Measurements from ENCODE around the gene SPINK2. TPM values are rescaled to one million over a fixed set of nuclear protein-coding genes. Genes with fewer than 3 reads are reported as not detected.

The SPINK2 gene
- polyA plus RNA-seq, 1 donor: 0.72 TPM

- no peaks in the 10 kb centered on the region for H3K4me1 ChIP-seq (ENCODE audit: control insufficient read depth, insufficient read depth, low read length)
- no peaks in the 10 kb centered on the region for H3K36me3 ChIP-seq (ENCODE audit: control insufficient read depth, insufficient read depth, low read length)
- no CpG with 5 or more reads among the region's 4 CpGs for WGBS (ENCODE audit: insufficient coverage, low lambda C conversion rate)
Observed at GRCh38 chr4:56844802-56845580, 23.5 kb upstream of the SPINK2 start.

GRCh38 chr4:56843421-56843899 lies 22.0 kb upstream of the SPINK2 start:
- H3K4me1 ChIP-seq (ENCODE audit: control insufficient read depth, insufficient read depth, low read length): no peaks in the 10 kb centered on the region
- no peak overlapping the region for H3K4me3 ChIP-seq (ENCODE audit: low read length)
- no peaks in the 10 kb centered on the region for H3K36me3 ChIP-seq (ENCODE audit: control insufficient read depth, insufficient read depth, low read length)
- H3K27me3 ChIP-seq (ENCODE audit: control insufficient read depth, insufficient read depth, low read length): no peaks in the 10 kb centered on the region
- no peak overlapping the region for H3K27ac ChIP-seq (ENCODE audit: low read length)
- no peak for DNase-seq
- no CpG with 5 or more reads among the region's 13 CpGs for WGBS (ENCODE audit: insufficient coverage, low lambda C conversion rate)
- H3K9me3 ChIP-seq (ENCODE audit: control insufficient read depth, low read depth, low read length): no peaks in the 10 kb centered on the region

More at GRCh38 chr4:56844802-56845580, 23.5 kb upstream of the SPINK2 start:
- Histone ChIP-seq H3K9me3 (ENCODE audit: control insufficient read depth, low read depth, low read length) (no peaks in the 10 kb centered on the region), H3K27ac (ENCODE audit: low read length) (no peak overlapping the region), H3K27me3 (ENCODE audit: control insufficient read depth, insufficient read depth, low read length) (no peaks in the 10 kb centered on the region), H3K4me3 (ENCODE audit: low read length) (no peak overlapping the region)
- DNase-seq: no peak

- no peaks in the 10 kb centered on the region for H3K27me3 ChIP-seq (ENCODE audit: control insufficient read depth, insufficient read depth, low read length)
- no peak for DNase-seq
- no peaks in the 10 kb centered on the region for H3K36me3 ChIP-seq (ENCODE audit: control insufficient read depth, insufficient read depth, low read length)
- no peak overlapping the region for H3K4me3 ChIP-seq (ENCODE audit: low read length)
- WGBS (ENCODE audit: insufficient coverage, low lambda C conversion rate): no CpG with 5 or more reads among the region's 2 CpGs
- no peaks in the 10 kb centered on the region for H3K4me1 ChIP-seq (ENCODE audit: control insufficient read depth, insufficient read depth, low read length)
- H3K27ac ChIP-seq (ENCODE audit: low read length): no peak overlapping the region
- no peaks in the 10 kb centered on the region for H3K9me3 ChIP-seq (ENCODE audit: control insufficient read depth, low read depth, low read length)
Observed at GRCh38 chr4:56840559-56840958, 19.1 kb upstream of the SPINK2 start.

- no peaks in the 10 kb centered on the region for H3K36me3 ChIP-seq (ENCODE audit: control insufficient read depth, insufficient read depth, low read length)
Observed at GRCh38 chr4:56828784-56829535, 7.5 kb upstream of the SPINK2 start.

GRCh38 chr4:56823933-56824600 lies 2.6 kb upstream of the SPINK2 start:
- H3K36me3 ChIP-seq (ENCODE audit: control insufficient read depth, insufficient read depth, low read length): no peaks in the 10 kb centered on the region
- peaks cover 35% of the 10 kb centered on the region for H3K27me3 ChIP-seq (ENCODE audit: control insufficient read depth, insufficient read depth, low read length)
- H3K4me1 ChIP-seq (ENCODE audit: control insufficient read depth, insufficient read depth, low read length): peaks cover 5% of the 10 kb centered on the region
- no peak for DNase-seq
- no peaks in the 10 kb centered on the region for H3K9me3 ChIP-seq (ENCODE audit: control insufficient read depth, low read depth, low read length)
- no CpG with 5 or more reads among the region's 2 CpGs for WGBS (ENCODE audit: insufficient coverage, low lambda C conversion rate)
- no peak overlapping the region for H3K27ac ChIP-seq (ENCODE audit: low read length)
- no peak overlapping the region for H3K4me3 ChIP-seq (ENCODE audit: low read length)

More at GRCh38 chr4:56828784-56829535, 7.5 kb upstream of the SPINK2 start:
- no CpG with 5 or more reads among the region's 1 CpG for WGBS (ENCODE audit: insufficient coverage, low lambda C conversion rate)
- Histone ChIP-seq H3K4me1 (ENCODE audit: control insufficient read depth, insufficient read depth, low read length) (no peaks in the 10 kb centered on the region), H3K4me3 (ENCODE audit: low read length) (no peak overlapping the region), H3K9me3 (ENCODE audit: control insufficient read depth, low read depth, low read length) (no peaks in the 10 kb centered on the region), H3K27ac (ENCODE audit: low read length) (no peak overlapping the region), H3K27me3 (ENCODE audit: control insufficient read depth, insufficient read depth, low read length) (peaks cover 3% of the 10 kb centered on the region)
- DNase-seq: no peak

GRCh38 chr4:56818797-56819196 lies 2.7 kb downstream of the SPINK2 start:
- Histone ChIP-seq H3K27ac (ENCODE audit: low read length) (no peak overlapping the region), H3K9me3 (ENCODE audit: control insufficient read depth, low read depth, low read length) (no peaks in the 10 kb centered on the region), H3K4me3 (ENCODE audit: low read length) (no peak overlapping the region), H3K27me3 (ENCODE audit: control insufficient read depth, insufficient read depth, low read length) (peaks cover 30% of the 10 kb centered on the region), H3K36me3 (ENCODE audit: control insufficient read depth, insufficient read depth, low read length) (no peaks in the 10 kb centered on the region), H3K4me1 (ENCODE audit: control insufficient read depth, insufficient read depth, low read length) (peaks cover 5% of the 10 kb centered on the region)
- no peak for DNase-seq
- WGBS (ENCODE audit: insufficient coverage, low lambda C conversion rate): no CpG with 5 or more reads among the region's 1 CpG

GRCh38 chr4:56817840-56818491 lies 3.5 kb downstream of the SPINK2 start:
- DNase-seq: no peak
- 86% methylated on average over 1 of the region's 5 CpGs for WGBS (ENCODE audit: insufficient coverage, low lambda C conversion rate)
- Histone ChIP-seq H3K36me3 (ENCODE audit: control insufficient read depth, insufficient read depth, low read length) (no peaks in the 10 kb centered on the region), H3K27ac (ENCODE audit: low read length) (no peak overlapping the region), H3K9me3 (ENCODE audit: control insufficient read depth, low read depth, low read length) (no peaks in the 10 kb centered on the region), H3K27me3 (ENCODE audit: control insufficient read depth, insufficient read depth, low read length) (peaks cover 30% of the 10 kb centered on the region), H3K4me1 (ENCODE audit: control insufficient read depth, insufficient read depth, low read length) (peaks cover 5% of the 10 kb centered on the region), H3K4me3 (ENCODE audit: low read length) (no peak overlapping the region)

GRCh38 chr4:56806666-56807065 lies 14.8 kb downstream of the SPINK2 start:
- Histone ChIP-seq H3K27ac (ENCODE audit: low read length) (no peak overlapping the region), H3K9me3 (ENCODE audit: control insufficient read depth, low read depth, low read length) (no peaks in the 10 kb centered on the region), H3K4me3 (ENCODE audit: low read length) (no peak overlapping the region), H3K4me1 (ENCODE audit: control insufficient read depth, insufficient read depth, low read length) (no peaks in the 10 kb centered on the region), H3K27me3 (ENCODE audit: control insufficient read depth, insufficient read depth, low read length) (no peaks in the 10 kb centered on the region), H3K36me3 (ENCODE audit: control insufficient read depth, insufficient read depth, low read length) (no peaks in the 10 kb centered on the region)
- DNase-seq: no peak
- no CpG with 5 or more reads among the region's 1 CpG for WGBS (ENCODE audit: insufficient coverage, low lambda C conversion rate)

GRCh38 chr4:56804551-56804950 lies 16.9 kb downstream of the SPINK2 start:
- Histone ChIP-seq H3K4me1 (ENCODE audit: control insufficient read depth, insufficient read depth, low read length) (no peaks in the 10 kb centered on the region), H3K36me3 (ENCODE audit: control insufficient read depth, insufficient read depth, low read length) (no peaks in the 10 kb centered on the region), H3K27me3 (ENCODE audit: control insufficient read depth, insufficient read depth, low read length) (no peaks in the 10 kb centered on the region), H3K27ac (ENCODE audit: low read length) (no peak overlapping the region), H3K9me3 (ENCODE audit: control insufficient read depth, low read depth, low read length) (no peaks in the 10 kb centered on the region), H3K4me3 (ENCODE audit: low read length) (no peak overlapping the region)
- WGBS (ENCODE audit: insufficient coverage, low lambda C conversion rate): no CpG with 5 or more reads among the region's 1 CpG
- DNase-seq: no peak

GRCh38 chr4:56803471-56803870 lies 18.0 kb downstream of the SPINK2 start:
- DNase-seq: peak in 1 of 2 donors; percentile 26
- WGBS (ENCODE audit: insufficient coverage, low lambda C conversion rate): no CpG with 5 or more reads among the region's 2 CpGs
- Histone ChIP-seq H3K27me3 (ENCODE audit: control insufficient read depth, insufficient read depth, low read length) (no peaks in the 10 kb centered on the region), H3K9me3 (ENCODE audit: control insufficient read depth, low read depth, low read length) (no peaks in the 10 kb centered on the region), H3K36me3 (ENCODE audit: control insufficient read depth, insufficient read depth, low read length) (no peaks in the 10 kb centered on the region), H3K27ac (ENCODE audit: low read length) (no peak overlapping the region), H3K4me3 (ENCODE audit: low read length) (no peak overlapping the region), H3K4me1 (ENCODE audit: control insufficient read depth, insufficient read depth, low read length) (no peaks in the 10 kb centered on the region)

Data from large intestine (tissue), 3 donors.